ENCODE data around the gene LBHD2. TPM values are rescaled to one million over a fixed set of nuclear protein-coding genes. Genes with fewer than 3 reads are reported as not detected.

The LBHD2 gene
- total and polyA plus RNA-seq, 2 of the 13 experiments (the other 11 are each of a cell fraction or from before 2014, with no cell fraction given) = 0.67 to 1.00 TPM

GRCh38 chr14:103113303-103113702 is 29.3 kb downstream of the LBHD2 start (continued):
- TF ChIP-seq CREM (IDR thresholded peaks at IDR 0.05) (no peak), CREM (CRISPR knock-in tag; IDR thresholded peaks at IDR 0.05) (no peak), SMAD1 (CRISPR knock-in tag; IDR thresholded peaks at IDR 0.05; ENCODE audit: borderline replicate concordance, low read depth) (no peak), HDAC2 (CRISPR knock-in tag; IDR thresholded peaks at IDR 0.05) (no peak), ZNF10 (CRISPR knock-in tag; IDR thresholded peaks at IDR 0.05; ENCODE audit: borderline replicate concordance, low read depth) (no peak), ZNF383 (CRISPR knock-in tag; IDR thresholded peaks at IDR 0.05; ENCODE audit: borderline replicate concordance) (0 out of 2 replicates have a peak, but pooled peaks have one; percentile 66), NR2F1 (CRISPR knock-in tag; IDR thresholded peaks at IDR 0.05) (no peak), ZC3H13 (CRISPR knock-in tag; IDR thresholded peaks at IDR 0.05) (no peak), NR3C1 (CRISPR knock-in tag; IDR thresholded peaks at IDR 0.05) (no peak), HNRNPL (IDR thresholded peaks at IDR 0.05; ENCODE audit: low read depth, low read length) (no peak), LBX2 (CRISPR knock-in tag; IDR thresholded peaks at IDR 0.05; ENCODE audit: borderline replicate concordance) (no peak), CEBPB (IDR thresholded peaks at IDR 0.05; ENCODE audit: borderline replicate concordance, low read depth, low read length) (no peak), ZNF331 (CRISPR knock-in tag; IDR thresholded peaks at IDR 0.05) (no peak), ZNF350 (CRISPR knock-in tag; IDR thresholded peaks at IDR 0.05; ENCODE audit: borderline replicate concordance, low read depth) (no peak), ZMYM2 (CRISPR knock-in tag; IDR thresholded peaks at IDR 0.05) (no peak), BRF2 (CRISPR knock-in tag; IDR thresholded peaks at IDR 0.05) (no peak), ZNF660 (CRISPR knock-in tag; IDR thresholded peaks at IDR 0.05; ENCODE audit: borderline replicate concordance, low read depth) (no peak), KLF13 (CRISPR knock-in tag; IDR thresholded peaks at IDR 0.05) (no peak), ATF2 (CRISPR knock-in tag; IDR thresholded peaks at IDR 0.05) (no peak), ZMYM4 (CRISPR knock-in tag; IDR thresholded peaks at IDR 0.05) (no peak), KDM3A (CRISPR knock-in tag; IDR thresholded peaks at IDR 0.05; ENCODE audit: low read depth) (no peak), ZNF800 (CRISPR knock-in tag; IDR thresholded peaks at IDR 0.05) (no peak), POLR2AphosphoS2 (IDR thresholded peaks at IDR 0.05; ENCODE audit: low read depth, low read length) (no peak), ZNF557 (CRISPR knock-in tag; IDR thresholded peaks at IDR 0.05) (no peak), HCFC1 (IDR thresholded peaks at IDR 0.05; ENCODE audit: low read depth, low read length) (no peak), ZIK1 (CRISPR knock-in tag; IDR thresholded peaks at IDR 0.05; ENCODE audit: borderline replicate concordance, low read depth) (no peak), CSRNP1 (CRISPR knock-in tag; IDR thresholded peaks at IDR 0.05) (no peak; the same call in 1 of the 2 replicates)
